HFFc6 (cell line): ENCODE data around the gene N4BP3. TPM values are rescaled to one million over a fixed set of nuclear protein-coding genes. Genes with fewer than 3 reads are reported as not detected.

Source experiments
- DNase-seq: peaks from one replicate; pipeline ENCODE4 v3.0.0-alpha.2; 2018
- H3K27ac Mint-ChIP-seq: 2 replicates; pipeline ENCODE4 v1.8.0; 2020; ENCODE audit warnings: mild to moderate bottlenecking, mixed read lengths
- H3K27me3 Mint-ChIP-seq: 2 replicates; pipeline ENCODE4 v1.8.0; 2021; ENCODE audit warnings: mild to moderate bottlenecking, moderate library complexity, mixed read lengths; ENCODE audit not compliant: insufficient read depth
- H3K36me3 Mint-ChIP-seq: 2 replicates; pipeline ENCODE4 v1.8.0; 2021; ENCODE audit warnings: low read depth, mixed read lengths
- H3K4me1 Mint-ChIP-seq: 2 replicates; pipeline ENCODE4 v1.8.0; 2020; ENCODE audit warnings: low read depth, mixed read lengths
- H3K4me3 Mint-ChIP-seq: 2 replicates; pipeline ENCODE4 v1.8.0; 2020; ENCODE audit warnings: mild to moderate bottlenecking, moderate library complexity, mixed read lengths
- H3K9me3 Mint-ChIP-seq: 2 replicates; pipeline ENCODE4 v1.8.0; 2020; ENCODE audit warnings: mild to moderate bottlenecking, mixed read lengths
- CTCF ChIP-seq: fragments of 200-600 bp; sonication (generic); IDR thresholded peaks from 2 replicates; pipeline ENCODE4 v1.5.0; 2021; ENCODE audit warnings: antibody characterized with exemption, mild to moderate bottlenecking
- total RNA-seq, 6 experiments: library from RNA; stranded (reverse); fragmentation: NEBNext Ultra II Directional; extraction: Animal tissue kit (Norgen Biotek cat#: 25700); gene quantifications; 2 replicates in 1 of 6; 3 replicates in 5 of 6; pipeline ENCODE4 v1.2.3, GENCODE V29; 2021

The N4BP3 gene
- total RNA-seq, 6 experiments from 2014 or later, result 0.03 to 0.05 (median 0.05) TPM; not detected in 3

- Mint-ChIP-seq H3K9me3 (no peaks in the 10 kb centered on the region), H3K4me1 (peaks cover 47% of the 10 kb centered on the region), H3K4me3 (no peak overlapping the region), H3K36me3 (no peaks in the 10 kb centered on the region), H3K27me3 (peaks cover 11% of the 10 kb centered on the region), H3K27ac (no peak overlapping the region)
- no peak for DNase-seq
- TF ChIP-seq CTCF, result no peak
Measured at GRCh38 chr5:178080056-178080455, 33.3 kb upstream of the N4BP3 start.

- Mint-ChIP-seq H3K27ac (no peak overlapping the region), H3K4me3 (no peak overlapping the region), H3K4me1 (peaks cover 46% of the 10 kb centered on the region), H3K27me3 (peaks cover 10% of the 10 kb centered on the region), H3K9me3 (no peaks in the 10 kb centered on the region), H3K36me3 (no peaks in the 10 kb centered on the region)
- TF ChIP-seq CTCF, result no peak
- DNase-seq, result no peak
Measured at GRCh38 chr5:178080618-178081410, 32.5 kb upstream of the N4BP3 start.

GRCh38 chr5:178081571-178082243 is 31.6 kb upstream of the N4BP3 start:
- Mint-ChIP-seq H3K4me3 (no peak overlapping the region), H3K36me3 (no peaks in the 10 kb centered on the region), H3K27me3 (peaks cover 12% of the 10 kb centered on the region), H3K9me3 (no peaks in the 10 kb centered on the region), H3K4me1 (peaks cover 39% of the 10 kb centered on the region), H3K27ac (no peak overlapping the region)
- no peak for TF ChIP-seq CTCF
- DNase-seq, result no peak

GRCh38 chr5:178083922-178084321 is 29.4 kb upstream of the N4BP3 start:
- TF ChIP-seq CTCF, result no peak
- H3K27me3 Mint-ChIP-seq, result peaks cover 12% of the 10 kb centered on the region

GRCh38 chr5:178085316-178085715 is 28.0 kb upstream of the N4BP3 start:
- no peak for TF ChIP-seq CTCF
- Mint-ChIP-seq H3K9me3 (no peaks in the 10 kb centered on the region), H3K4me3 (no peak overlapping the region), H3K36me3 (no peaks in the 10 kb centered on the region), H3K4me1 (peaks cover 20% of the 10 kb centered on the region), H3K27me3 (peaks cover 10% of the 10 kb centered on the region), H3K27ac (no peak overlapping the region)
- DNase-seq, result no peak

More at GRCh38 chr5:178083922-178084321, 29.4 kb upstream of the N4BP3 start:
- Mint-ChIP-seq H3K27ac (no peak overlapping the region), H3K4me1 (peaks cover 22% of the 10 kb centered on the region), H3K36me3 (no peaks in the 10 kb centered on the region), H3K9me3 (no peaks in the 10 kb centered on the region), H3K4me3 (no peak overlapping the region)
- peak; percentile 4 for DNase-seq
